ENCODE results near the gene PDE7B.

DNA sequence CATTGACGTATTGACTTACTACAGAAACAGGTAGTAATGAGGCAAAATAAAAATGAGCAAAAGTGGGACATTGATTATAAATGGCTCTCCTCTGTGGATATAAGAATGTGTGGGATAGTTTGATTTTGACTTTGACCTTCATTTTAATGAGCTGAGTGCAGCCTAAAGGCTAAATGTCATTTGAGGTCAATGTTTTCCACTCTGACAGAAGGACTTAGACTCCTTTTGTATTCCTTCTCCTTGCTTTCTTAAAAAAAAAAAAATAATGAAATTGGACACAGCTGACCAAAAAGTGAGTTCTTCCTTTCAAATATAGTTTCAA is 330.0 kb downstream of the PDE7B start:
- TF ChIP-seq GATA2 (IDR thresholded peaks at IDR 0.05; ENCODE audit: low read depth, low read length) (no peak), GATA3 (IDR thresholded peaks at IDR 0.05; ENCODE audit: low read depth, low read length) (no peak)
